ENCODE measurements around the gene GLIPR1L1.

GLIPR1L1 gene

DNA sequence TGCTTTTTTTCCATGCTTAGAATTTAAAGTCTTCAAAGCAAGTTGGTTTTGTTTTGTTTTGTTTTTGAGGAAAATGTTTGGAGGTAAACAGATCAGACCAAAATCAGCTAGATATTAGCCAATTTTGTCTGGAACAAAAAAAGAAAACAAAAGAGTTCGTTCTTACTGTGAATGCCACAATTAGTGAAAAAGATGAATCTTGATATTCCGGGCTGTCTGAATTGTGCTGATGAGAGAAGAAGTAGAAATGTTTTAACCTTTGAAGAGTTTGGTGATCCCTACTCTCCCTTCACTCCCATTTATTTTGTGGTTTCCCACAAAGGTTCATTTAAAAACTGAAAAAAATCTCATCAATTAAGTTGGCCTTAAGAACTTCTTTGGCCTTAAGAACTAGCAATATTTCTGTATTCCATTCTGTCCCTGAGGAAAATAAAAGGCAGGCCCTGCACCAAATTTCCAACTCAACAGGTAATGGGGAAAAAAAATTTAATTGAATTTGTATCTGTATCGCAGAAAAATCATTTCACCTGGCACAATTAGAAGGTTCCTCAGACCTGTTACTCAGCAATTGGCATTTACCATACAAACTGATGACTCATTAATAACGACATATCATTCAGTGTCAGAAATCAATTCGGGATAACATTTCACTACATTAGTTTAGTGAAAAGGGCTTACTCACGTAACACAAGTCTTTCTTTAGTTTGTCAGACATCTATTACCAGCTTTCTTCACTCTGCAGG lies 55.9 kb downstream of the GLIPR1L1 start:
- H2AFZ ChIP-seq (ENCODE audit: low read length, unreplicated experiment): peak overlapping the region; percentile 61
- no peaks in the 10 kb centered on the region for H3K27me3 ChIP-seq (ENCODE audit: insufficient read depth, low read length)
- H3K4me1 ChIP-seq (ENCODE audit: control insufficient read depth, insufficient read depth, low read length, unreplicated experiment): peaks cover 25% of the 10 kb centered on the region
- peak overlapping the region; percentile 88 for H3K27ac ChIP-seq (ENCODE audit: low read depth, low read length)
- peak overlapping the region; percentile 85 for H3K4me3 ChIP-seq (ENCODE audit: low read depth, low read length)
- H3K36me3 ChIP-seq (ENCODE audit: insufficient read depth, low read length): peaks cover 8% of the 10 kb centered on the region; the same call in 1 of the 2 replicates
- H3K79me2 ChIP-seq (ENCODE audit: control insufficient read depth, insufficient read depth, low read length, unreplicated experiment): peaks cover 7% of the 10 kb centered on the region

DNA sequence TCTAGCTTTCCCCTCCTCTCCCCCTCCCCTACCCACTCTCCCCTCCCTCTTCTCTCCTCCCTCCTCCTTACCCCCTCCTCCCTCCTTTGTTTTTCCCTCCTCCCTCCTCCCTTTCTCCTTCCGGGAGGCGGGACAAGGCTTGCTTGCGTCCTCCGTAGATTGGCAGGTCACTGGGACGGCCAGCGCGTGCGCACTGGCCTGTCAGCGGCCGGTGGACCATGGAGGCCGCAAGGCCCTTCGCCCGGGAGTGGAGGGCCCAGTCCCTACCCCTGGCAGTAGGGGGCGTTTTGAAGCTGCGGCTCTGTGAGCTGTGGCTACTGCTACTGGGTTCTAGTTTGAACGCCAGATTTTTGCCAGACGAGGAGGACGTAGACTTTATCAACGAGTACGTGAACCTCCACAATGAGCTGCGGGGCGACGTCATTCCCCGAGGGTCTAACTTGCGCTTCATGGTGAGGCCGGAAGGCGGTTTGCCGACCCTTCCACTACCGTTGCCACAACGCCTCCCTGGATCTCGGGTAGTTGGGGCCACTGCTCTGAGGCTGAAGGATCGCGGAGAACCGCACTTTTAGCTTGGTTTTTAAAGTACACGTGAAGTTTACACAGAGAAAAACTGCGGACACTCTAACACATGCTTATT lies 56.5 kb downstream of the GLIPR1L1 start, which contains the start of gene GLIPR1L2:
Gene GLIPR1L2, plus strand, starts transcription at position 191 of the 640 bp plus-strand sequence. Its CDS starts 28 bp downstream, at position 219.
- H3K27me3 ChIP-seq (ENCODE audit: insufficient read depth, low read length): no peaks in the 10 kb centered on the region
- peaks cover 6% of the 10 kb centered on the region; the same call in 1 of the 2 replicates for H3K36me3 ChIP-seq (ENCODE audit: insufficient read depth, low read length)
- peak within 1 kb of the TSS; percentile 88 for H3K27ac ChIP-seq (ENCODE audit: low read depth, low read length)
- peaks cover 25% of the 10 kb centered on the region for H3K4me1 ChIP-seq (ENCODE audit: control insufficient read depth, insufficient read depth, low read length, unreplicated experiment)
- H2AFZ ChIP-seq (ENCODE audit: low read length, unreplicated experiment): peak within 1 kb of the TSS; percentile 92
- H3K4me3 ChIP-seq (ENCODE audit: low read depth, low read length): peak within 1 kb of the TSS; percentile 85
- peaks cover 7% of the 10 kb centered on the region for H3K79me2 ChIP-seq (ENCODE audit: control insufficient read depth, insufficient read depth, low read length, unreplicated experiment)

DNA sequence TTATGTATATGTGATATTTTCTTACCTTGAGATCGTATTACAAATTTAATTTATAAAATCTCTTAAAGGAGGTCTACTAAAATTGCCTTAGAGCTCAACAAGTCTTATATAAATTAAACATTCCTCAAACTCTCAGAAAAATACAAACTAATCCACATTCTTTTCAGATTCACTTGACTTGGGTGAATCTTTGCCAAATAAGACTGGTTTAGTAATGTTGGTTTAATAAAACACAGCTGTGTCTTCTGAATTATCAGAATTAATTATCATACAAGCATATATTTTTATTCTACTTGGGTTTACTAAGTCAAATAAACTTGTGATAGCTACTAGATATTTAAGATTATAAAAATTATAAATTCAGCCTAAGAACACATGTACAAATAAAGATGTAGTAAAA lies 69.8 kb downstream of the GLIPR1L1 start:
- no peak overlapping the region for H3K27ac ChIP-seq (ENCODE audit: low read depth, low read length)
- no peaks in the 10 kb centered on the region for H3K4me1 ChIP-seq (ENCODE audit: control insufficient read depth, insufficient read depth, low read length, unreplicated experiment)
- no peaks in the 10 kb centered on the region for H3K79me2 ChIP-seq (ENCODE audit: control insufficient read depth, insufficient read depth, low read length, unreplicated experiment)
- H2AFZ ChIP-seq (ENCODE audit: low read length, unreplicated experiment): no peak overlapping the region
- no peak overlapping the region for H3K4me3 ChIP-seq (ENCODE audit: low read depth, low read length)
- no peaks in the 10 kb centered on the region for H3K36me3 ChIP-seq (ENCODE audit: insufficient read depth, low read length)
- no peaks in the 10 kb centered on the region for H3K27me3 ChIP-seq (ENCODE audit: insufficient read depth, low read length)

DNA sequence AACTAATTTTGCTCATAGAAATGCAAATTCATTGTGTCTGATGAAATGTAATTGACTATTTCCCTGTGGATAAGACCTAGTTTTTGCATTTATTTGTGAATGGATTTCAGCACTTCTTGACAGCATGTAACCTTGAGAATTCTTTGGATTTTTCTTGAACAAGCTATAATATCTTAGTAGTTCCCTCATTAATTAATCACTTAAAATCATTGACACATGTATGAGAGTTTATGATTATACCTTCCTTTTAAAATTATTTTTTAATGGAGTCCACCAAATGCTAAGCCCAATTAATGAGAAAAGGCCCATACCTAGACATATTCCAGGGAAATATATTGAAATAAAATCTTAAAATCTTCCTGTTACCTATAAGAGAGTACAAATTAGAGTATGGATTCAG lies 73.2 kb downstream of the GLIPR1L1 start:
- H2AFZ ChIP-seq (ENCODE audit: low read length, unreplicated experiment): no peak overlapping the region

GRCh38 chr12:75409830-75410229 lies 75.4 kb downstream of the GLIPR1L1 start:
- no peaks in the 10 kb centered on the region for H3K79me2 ChIP-seq (ENCODE audit: control insufficient read depth, insufficient read depth, low read length, unreplicated experiment)

More for the DNA sequence above, 73.2 kb downstream of the GLIPR1L1 start:
- no peak overlapping the region for H3K4me3 ChIP-seq (ENCODE audit: low read depth, low read length)
- H3K4me1 ChIP-seq (ENCODE audit: control insufficient read depth, insufficient read depth, low read length, unreplicated experiment): no peaks in the 10 kb centered on the region
- no peak overlapping the region for H3K27ac ChIP-seq (ENCODE audit: low read depth, low read length)
- H3K27me3 ChIP-seq (ENCODE audit: insufficient read depth, low read length): no peaks in the 10 kb centered on the region
- H3K36me3 ChIP-seq (ENCODE audit: insufficient read depth, low read length): no peaks in the 10 kb centered on the region
- H3K79me2 ChIP-seq (ENCODE audit: control insufficient read depth, insufficient read depth, low read length, unreplicated experiment): no peaks in the 10 kb centered on the region

DNA sequence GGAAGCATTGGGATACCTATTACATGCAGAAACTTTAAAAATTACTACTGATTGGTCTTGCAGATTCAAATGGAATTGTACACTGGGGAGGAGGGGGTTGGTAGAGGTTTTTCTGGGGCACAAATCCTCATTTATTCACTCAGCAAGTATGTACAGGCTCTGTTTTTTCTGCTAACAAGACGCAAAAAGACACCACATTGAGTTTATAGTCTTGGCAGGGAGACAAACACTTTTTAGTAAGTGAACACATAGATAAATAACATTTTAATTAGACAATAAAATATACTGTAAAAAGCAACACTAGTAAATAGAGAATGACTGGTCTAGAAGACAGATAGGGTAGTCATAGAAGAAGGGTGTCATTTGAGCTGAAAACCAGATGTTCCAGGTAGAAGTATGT lies 80.2 kb downstream of the GLIPR1L1 start:
- H3K4me3 ChIP-seq (ENCODE audit: low read depth, low read length): no peak overlapping the region

More at GRCh38 chr12:75409830-75410229, 75.4 kb downstream of the GLIPR1L1 start:
- Histone ChIP-seq H3K27ac (ENCODE audit: low read depth, low read length) (no peak overlapping the region), H3K36me3 (ENCODE audit: insufficient read depth, low read length) (no peaks in the 10 kb centered on the region), H3K4me3 (ENCODE audit: low read depth, low read length) (no peak overlapping the region), H2AFZ (ENCODE audit: low read length, unreplicated experiment) (no peak overlapping the region), H3K4me1 (ENCODE audit: control insufficient read depth, insufficient read depth, low read length, unreplicated experiment) (no peaks in the 10 kb centered on the region), H3K27me3 (ENCODE audit: insufficient read depth, low read length) (no peaks in the 10 kb centered on the region)

GRCh38 chr12:75419841-75420240 lies 85.4 kb downstream of the GLIPR1L1 start:
- Histone ChIP-seq H3K4me3 (ENCODE audit: low read depth, low read length) (no peak overlapping the region), H3K27me3 (ENCODE audit: insufficient read depth, low read length) (no peaks in the 10 kb centered on the region), H3K27ac (ENCODE audit: low read depth, low read length) (no peak overlapping the region), H3K4me1 (ENCODE audit: control insufficient read depth, insufficient read depth, low read length, unreplicated experiment) (no peaks in the 10 kb centered on the region), H3K36me3 (ENCODE audit: insufficient read depth, low read length) (no peaks in the 10 kb centered on the region), H3K79me2 (ENCODE audit: control insufficient read depth, insufficient read depth, low read length, unreplicated experiment) (no peaks in the 10 kb centered on the region), H2AFZ (ENCODE audit: low read length, unreplicated experiment) (no peak overlapping the region)

More for the DNA sequence above, 80.2 kb downstream of the GLIPR1L1 start:
- no peaks in the 10 kb centered on the region for H3K27me3 ChIP-seq (ENCODE audit: insufficient read depth, low read length)
- no peaks in the 10 kb centered on the region for H3K79me2 ChIP-seq (ENCODE audit: control insufficient read depth, insufficient read depth, low read length, unreplicated experiment)
- H2AFZ ChIP-seq (ENCODE audit: low read length, unreplicated experiment): no peak overlapping the region
- no peaks in the 10 kb centered on the region for H3K4me1 ChIP-seq (ENCODE audit: control insufficient read depth, insufficient read depth, low read length, unreplicated experiment)
- no peaks in the 10 kb centered on the region for H3K36me3 ChIP-seq (ENCODE audit: insufficient read depth, low read length)
- no peak overlapping the region for H3K27ac ChIP-seq (ENCODE audit: low read depth, low read length)
